Measurements from ENCODE around the gene FAM171A2.

- TF ChIP-seq CTCF (IDR thresholded peaks at IDR 0.05), result no peak
- no peak for TF ChIP-seq EZH2 (IDR thresholded peaks at IDR 0.05)
- TF ChIP-seq EZH2phosphoT487 (IDR thresholded peaks at IDR 0.05), result no peak
Measured at GRCh38 chr17:44408786-44409185, 45.1 kb upstream of the FAM171A2 start.
